HG02642 (cell line): ENCODE measurements around the gene TNFAIP8.

Experiments used
- ATAC-seq: cut with Tn5 transposase; IDR thresholded peaks from one replicate; pipeline ENCODE4 v1.9.1; 2021; ENCODE audit warnings: mild to moderate bottlenecking; ENCODE audit not compliant: unreplicated experiment, poor library complexity

The TNFAIP8 gene

DNA sequence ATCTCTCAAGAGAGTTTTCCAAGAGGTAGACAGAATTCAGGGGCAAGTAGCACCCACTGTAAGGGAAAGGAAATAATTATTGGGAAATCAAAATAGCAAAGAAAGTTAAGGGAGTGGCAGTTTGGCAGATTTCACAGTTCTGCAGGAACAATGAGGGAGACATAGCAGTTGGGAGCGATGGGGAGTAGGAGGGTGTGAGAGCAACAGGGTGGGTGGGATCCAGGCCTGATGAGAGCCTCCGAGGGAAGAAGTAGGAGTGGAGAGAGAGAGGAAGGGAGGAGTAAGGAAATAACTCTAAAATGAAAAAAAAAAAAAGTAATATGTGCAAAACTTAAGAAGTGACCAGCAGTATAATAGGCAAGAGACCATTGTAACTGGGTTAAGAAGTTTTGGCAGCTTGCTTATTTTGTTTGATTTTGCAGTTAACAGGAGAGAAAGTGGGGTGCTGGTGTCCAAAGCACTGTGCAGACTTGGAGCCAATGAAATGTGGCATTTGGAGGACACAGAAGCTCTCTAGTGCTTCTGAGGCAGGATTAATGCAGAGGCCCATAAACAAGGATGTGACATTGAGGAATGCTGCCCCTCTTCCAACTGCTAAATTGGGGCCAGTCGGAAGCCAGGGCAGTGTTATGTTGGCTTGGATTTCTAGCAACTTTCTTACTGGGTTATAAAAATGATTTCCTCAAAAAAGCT lies 10.2 kb downstream of the TNFAIP8 start:
- ATAC-seq, result no peak

DNA sequence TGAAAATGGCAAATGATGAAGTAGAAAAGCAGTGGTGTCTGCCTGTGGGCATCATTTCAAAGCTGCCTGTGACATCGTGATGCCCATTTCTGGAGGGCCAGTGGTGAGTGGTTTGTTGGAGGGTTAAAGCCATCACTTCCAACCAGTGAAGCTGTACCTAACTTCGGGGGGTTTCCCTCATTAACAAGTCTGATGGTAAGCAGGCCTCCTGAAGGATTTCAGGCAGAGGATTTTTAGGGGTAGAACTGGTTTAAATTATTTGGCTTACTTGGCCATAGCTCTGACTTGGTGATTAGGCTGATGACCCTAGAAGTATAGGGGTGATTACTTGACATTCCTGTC lies 10.7 kb downstream of the TNFAIP8 start:
- ATAC-seq, result peak; percentile 29

DNA sequence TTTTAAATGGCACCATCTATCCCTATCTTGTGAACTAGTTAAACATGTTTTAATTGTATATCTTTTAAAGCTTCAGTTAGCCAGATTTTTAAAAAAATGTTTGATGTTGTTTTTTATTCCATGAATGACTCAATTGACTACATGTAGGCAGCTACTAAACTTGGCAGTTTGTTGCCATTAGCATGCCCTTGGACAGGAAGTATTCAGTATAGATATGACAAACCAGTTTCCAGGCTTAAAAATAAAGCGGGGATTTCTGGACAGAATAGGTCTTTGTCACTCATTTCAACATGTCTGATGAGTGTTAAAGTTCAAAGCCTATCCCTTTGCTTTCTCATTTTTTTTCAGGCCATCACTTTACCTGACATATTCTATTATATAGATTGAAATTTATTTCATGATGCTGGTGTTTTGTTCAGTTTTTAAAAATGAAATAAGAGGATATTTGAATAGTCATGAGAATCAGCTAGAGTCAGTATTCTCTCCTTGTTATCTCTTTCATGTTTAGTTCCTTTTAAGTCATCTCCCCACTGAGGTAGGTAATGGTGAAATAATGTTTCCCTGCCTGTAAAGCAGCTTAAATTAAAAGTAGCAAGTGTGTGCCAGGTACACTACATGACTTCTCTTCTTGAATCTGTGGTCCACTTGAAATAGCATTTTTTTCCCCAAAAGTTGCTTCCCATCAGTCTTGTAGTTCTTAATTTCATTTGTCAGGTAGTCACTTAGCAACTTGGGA lies 11.9 kb downstream of the TNFAIP8 start:
- ATAC-seq, result peak; percentile 79

DNA sequence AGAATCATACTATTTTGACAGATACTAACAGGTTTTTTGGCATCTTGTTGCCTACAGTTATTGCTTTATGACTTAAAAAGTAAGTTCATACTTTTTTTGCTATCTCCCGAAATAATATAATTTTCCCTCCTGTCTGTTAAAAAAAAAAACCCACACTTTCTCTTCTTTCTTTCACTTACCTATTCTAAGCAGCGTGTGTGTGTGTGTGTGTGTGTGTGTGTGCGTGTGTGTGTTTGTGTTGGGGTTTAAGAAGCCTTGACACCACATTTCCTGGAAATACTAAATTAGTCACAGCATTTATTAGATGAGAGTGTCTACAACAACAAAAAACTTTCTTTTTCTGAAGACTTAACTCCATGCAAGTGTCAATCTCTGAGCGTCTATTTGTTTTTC lies 12.4 kb downstream of the TNFAIP8 start:
- no peak for ATAC-seq

DNA sequence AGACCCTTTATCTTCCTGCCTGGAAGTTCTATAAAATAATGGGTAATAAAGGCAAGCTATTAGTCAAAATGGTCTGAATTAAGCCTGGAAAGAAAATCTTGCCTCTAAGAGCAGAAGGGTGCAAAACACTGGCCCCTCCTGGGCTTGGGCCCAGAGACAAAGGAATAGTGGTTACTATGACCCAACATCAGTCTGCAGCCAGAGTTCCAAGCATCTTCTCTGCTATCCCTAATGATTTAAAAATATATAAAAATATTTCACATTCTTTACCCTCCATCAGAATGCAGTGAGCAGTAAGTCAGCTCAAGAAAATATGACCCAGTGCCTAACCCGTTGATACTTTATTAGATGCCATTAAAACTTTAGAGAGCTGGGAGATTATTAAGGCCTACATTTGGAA lies 14.7 kb downstream of the TNFAIP8 start:
- no peak for ATAC-seq

DNA sequence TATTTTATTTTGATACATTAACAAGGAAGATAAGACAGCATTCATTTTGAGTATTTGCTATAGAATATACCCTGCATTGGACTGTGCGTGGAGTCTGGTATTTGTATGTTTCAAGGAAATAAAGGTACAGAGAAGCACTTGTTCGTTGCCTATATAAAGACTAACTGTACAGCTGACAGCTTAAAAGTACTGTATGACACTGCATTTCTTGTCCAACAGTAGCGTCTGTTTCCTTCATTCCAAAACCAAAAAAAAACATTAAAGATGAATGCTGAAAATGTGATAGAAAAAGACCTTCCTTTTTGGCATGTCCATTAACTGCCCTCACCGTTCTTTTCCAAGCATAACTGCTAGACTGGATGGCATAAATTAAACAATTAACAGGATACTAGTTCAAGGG lies 15.3 kb downstream of the TNFAIP8 start:
- no peak for ATAC-seq

DNA sequence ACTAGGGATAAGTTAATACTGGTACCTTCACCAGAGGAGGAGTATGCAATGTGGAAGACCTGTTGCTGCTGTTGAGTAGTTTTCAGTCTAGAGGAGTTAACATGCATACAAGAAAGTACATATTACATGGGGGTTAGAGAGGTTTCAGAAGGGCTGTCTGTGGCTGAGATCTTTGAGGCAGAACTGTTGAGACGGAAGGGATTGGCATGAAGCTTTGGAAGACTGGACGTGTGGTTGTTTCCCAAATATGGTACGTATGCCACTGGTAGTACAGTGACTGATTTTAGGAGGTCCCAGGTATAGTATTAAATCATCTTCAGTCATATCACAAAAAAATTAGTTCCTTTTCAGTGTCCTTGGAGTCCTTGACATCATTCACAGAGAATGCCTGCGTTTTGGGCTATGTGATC lies 17.6 kb downstream of the TNFAIP8 start:
- peak; percentile 77 for ATAC-seq

DNA sequence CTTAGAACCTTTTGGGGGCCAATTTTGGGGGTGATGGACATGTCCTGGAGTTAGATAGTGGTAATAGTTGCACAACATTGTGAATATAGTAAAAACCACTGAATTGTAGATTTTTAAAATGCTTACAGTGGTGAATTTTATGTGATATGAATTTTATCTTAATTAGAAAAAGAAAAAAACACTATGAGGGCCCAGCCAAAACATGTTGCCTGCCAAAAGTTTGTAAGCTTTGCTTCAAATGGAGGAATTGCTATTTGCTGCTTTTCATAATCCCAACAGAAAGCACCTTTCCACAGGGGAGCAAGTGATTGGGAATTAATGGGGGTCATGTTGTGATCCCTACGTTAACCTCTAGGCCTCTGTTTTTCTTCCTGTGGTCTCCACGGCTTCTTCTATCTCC lies 19.1 kb downstream of the TNFAIP8 start:
- ATAC-seq, result no peak

DNA sequence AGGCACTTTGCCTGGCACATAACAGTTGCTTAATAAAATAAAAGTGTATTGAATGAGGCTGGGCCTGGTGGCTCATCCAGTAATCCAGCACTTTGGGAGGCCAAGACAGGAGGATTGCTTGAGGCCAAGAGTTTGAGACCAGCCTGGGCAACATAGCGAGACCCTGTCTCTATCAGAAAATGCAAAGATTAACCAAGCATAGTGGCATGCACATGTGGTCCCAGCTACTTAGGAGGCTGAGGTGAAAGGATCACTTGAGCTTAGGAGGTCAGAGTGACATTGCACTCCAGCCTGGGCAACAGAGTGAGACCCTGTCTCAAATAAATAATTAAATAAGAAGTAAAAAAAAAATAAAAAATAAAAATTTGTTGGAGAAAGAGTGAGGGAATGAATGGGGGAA lies 21.2 kb downstream of the TNFAIP8 start:
- no peak for ATAC-seq

DNA sequence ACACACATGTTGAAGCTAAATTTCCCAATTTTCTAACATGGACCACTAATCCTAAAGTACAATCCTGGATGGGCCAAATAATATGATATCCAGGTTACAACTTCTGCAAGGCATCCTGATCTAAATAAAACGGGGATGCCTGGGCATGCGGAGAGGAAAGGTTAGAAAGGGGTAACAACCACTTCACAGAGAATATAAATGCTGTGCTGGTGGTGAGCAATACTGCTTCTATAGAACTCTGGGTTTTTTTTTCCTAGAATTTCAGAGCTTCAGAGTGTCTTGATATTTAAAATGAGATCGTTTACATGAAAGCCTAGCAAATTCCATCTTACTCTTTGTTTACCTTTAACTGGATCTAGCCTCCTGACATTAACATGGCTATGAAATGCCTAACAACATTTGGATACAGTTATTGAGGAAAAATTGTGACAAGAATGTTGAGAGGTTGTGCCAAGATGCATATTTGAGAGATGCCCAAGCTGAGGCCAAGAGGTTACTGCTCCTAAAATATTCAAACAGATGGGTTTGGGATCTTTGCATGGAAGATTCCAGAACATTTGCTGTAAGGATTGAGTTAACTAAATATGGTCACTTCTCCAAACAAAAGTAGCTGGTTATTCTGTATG lies 22.4 kb downstream of the TNFAIP8 start:
- ATAC-seq, result no peak

DNA sequence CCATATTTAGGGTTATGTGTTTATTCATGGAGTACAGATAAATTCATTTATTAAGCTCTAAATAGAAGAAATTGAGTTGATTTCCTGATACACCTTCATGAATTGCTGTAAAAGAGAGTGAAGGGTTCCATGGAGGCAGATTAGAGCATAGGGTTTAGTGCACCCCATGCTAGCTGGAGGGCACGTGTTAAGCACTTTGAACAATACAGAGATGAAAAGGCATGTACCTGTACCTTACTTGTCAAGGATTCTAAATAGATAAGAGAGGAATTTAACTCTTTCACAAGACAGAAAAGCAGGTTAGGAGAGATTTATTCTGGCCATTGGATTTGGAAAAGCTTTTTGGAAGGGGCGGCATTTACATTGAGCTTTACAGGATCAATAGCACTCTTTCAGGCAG lies 23.3 kb downstream of the TNFAIP8 start:
- ATAC-seq, result no peak

DNA sequence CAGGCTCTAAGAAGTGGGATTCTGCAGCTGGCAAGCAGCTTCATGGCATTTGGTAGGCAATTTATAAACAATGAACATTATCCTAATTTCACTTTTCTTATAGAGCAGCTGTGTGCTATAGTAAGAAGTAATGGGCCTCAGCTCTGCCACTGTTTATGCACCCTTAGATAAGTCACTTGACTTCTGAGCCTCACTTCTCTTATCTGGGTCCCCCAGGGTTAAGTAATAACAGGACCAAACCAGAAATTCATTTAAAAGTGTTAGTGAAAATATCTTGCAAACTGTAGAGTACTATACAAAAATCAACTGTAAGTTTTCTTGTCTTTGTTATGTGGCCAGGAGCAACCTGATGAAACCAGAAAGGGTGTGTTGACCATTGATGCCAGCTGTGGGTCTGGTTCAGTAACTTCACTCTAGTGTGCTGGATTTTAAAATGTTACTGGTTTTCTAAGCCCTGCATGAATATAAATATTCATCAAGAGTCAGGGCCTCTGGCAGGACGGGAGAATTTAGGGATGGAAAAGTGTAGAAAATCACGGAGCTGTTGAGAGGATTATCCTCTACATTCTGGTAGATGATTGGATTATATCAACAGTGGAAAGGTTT lies 24.2 kb downstream of the TNFAIP8 start:
- no peak for ATAC-seq

DNA sequence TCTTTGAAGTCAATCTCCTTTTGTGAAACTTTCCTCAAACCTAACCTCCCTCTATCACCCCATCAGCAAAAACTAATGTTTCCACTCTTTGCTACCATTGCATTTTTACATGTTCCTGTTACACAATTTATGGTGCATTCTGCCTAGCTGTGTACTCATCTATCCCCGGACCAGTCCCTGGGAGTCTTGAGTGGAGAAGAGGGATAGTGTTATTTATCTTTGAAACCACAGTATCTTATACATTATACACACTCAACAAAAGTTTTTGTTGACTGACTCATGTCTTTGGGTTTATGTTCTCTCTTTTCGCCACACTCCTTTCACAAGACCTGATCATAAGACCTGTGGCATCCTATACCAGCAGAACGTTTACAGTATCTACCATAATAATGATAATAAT lies 26.4 kb downstream of the TNFAIP8 start:
- no peak for ATAC-seq

DNA sequence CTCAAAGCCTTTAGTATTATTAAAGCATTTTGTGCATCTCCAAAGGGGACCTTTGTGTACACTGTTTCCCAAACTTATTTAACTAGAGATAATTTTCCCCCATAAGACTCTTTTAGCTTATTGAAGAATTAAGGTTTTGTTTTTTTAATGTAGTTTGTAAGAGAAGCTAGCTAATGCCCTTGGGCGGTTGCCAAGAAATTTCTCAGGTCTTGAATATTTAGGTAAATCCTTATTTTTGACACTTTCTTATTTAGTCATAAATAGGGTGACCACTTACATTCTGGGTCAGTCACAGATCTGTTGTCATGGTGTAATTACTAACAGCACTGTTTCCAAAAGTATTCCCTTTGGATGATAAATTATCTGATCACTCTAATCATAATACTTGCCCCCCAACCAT lies 27.2 kb downstream of the TNFAIP8 start:
- ATAC-seq, result no peak

DNA sequence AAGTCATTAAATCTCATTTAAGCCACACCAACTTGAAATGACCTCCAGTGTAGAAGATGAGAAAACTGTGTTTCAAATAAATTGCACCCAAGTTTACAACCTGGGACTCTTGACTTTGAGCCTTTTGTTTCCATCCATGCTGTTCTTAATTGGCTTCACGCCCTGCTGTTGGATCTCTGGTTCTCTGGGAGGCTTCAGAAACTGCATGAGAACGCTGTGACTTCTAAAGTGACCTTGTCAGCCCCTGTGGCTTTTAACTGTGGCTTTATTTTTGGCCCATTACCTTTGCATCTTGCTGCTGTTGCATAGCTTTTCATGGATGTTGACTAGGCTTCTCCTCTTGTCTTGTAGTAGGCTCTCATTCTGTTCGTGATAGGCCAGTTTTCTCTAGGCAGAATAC lies 29.3 kb downstream of the TNFAIP8 start:
- no peak for ATAC-seq

DNA sequence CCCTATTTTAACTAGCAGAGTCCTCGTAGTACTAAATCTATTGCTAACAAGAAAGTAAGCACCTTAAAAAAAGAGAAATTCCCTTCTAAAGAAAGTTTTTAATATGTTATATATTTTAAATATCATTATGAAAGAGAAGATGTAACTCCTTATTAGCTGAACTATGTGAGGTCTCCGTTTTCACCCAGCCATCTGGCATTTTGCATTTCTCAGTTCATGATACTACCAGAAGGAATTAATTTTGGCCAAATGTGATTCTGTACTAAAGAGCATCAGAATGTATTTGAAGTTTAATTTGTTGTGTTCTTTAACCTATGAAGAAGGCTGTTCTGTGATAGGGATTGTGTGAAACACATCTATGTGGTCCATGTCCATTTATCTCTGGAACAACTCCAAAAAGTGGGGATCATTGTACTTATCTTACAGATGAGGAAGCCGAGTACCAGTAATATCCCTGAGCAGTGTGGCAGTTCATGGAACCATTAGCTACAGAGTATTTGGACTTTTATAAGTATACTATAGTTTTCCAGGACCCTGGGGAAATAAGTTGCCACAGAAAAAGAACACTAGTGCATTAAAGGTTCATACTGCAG lies 29.8 kb downstream of the TNFAIP8 start:
- ATAC-seq, result no peak

DNA sequence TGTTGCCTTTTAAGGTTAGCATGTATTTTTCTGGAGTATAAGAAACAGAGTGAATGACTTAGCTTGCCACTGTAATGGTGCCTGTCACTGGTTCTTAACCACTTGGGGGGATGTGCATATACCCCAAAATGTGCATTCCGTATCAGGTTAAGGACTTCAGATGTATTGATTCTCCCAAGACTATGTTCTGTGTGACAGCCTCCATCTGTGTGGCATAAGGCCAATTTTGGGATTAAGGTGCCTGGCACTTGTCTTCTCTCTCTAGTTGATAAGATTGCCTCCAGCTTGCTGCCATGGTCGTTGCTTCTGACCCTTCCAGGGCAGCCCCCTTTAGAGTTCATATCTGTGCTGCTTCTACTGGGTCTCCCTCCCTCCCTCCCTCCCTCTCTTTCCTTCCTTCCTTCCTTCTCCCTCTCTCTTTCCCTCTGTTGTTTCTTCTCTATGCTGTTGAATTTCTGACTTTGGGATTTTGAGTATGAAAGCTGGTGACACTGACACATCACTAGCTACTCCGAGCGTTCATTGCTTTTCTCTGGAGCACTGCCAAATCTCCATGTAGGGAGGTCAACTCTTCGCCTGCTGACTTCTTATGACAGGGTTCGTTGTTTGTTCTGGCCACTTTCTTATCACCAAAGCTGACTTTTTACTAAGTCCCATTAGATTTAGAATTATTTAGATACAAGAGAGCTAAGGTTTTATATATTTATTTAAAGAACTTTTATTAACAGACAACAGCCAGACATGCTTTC lies 31.0 kb downstream of the TNFAIP8 start:
- ATAC-seq, result no peak

DNA sequence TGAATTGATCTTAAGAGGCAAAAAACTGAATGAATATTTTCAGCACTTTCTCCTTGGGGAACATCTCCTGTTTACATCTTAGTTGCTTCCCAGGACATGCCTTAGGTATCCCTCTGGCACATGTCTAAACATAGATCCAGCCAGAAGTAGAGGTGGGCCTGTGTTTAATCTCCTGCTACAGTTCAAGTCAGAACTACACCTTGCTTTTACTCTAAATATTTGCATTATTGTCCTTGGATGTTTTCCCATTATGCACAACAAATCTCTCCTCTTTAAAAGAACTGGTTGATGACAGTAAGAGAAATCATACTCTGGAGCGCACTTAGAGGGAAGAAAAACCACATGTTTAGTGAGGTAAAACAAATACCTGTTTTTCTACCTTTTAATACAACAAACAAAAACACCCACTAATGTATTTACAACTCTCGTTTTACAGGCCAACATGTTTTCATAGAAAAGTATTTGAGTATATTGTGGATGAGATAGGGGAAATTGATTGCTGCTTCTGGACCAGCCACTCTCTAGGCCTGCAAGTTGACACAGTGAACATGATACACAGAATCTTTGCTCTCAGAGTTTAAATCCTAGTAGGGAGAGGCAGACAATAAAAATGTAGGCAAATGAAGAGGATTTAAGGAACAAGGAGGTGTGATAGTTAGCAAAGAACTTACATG lies 32.3 kb downstream of the TNFAIP8 start:
- ATAC-seq, result no peak

DNA sequence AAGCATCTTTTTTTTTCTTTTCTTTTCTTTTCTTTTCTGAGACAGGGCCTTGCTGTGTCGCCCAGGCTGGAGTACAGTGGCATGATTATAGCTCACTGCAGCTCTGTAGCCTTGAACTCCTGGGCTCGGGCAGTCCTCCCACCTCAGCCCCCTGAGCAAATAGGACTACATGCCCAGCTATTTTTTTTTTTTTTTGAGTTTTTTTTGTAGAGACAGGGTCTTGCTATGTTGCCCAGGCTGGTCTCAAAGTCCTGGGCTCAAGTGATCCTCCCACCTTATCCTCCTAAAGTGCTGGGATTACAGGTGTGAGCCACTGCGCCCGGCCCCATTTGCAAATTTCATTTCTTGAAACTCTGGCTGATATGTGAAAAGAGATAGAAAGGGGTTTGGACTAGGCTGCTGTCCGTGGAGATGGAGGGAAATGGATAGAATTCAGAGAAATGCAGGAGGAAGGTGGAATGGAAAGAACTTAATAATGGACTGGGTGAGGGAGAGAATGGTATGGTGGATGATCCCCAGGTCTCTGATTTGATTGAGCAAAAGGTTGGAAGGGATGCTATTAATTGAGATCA lies 32.9 kb downstream of the TNFAIP8 start:
- ATAC-seq, result no peak
